Astrocyte of the hippocampus (primary cell): Measurements from ENCODE around the gene TDRD9.

Source experiments
- DNase-seq: peaks from one replicate; pipeline ENCODE4 v3.0.0; 2011; ENCODE audit warnings: low read depth, low spot score

TDRD9 gene

GRCh38 chr14:103925316-103925715, 2.9 kb upstream of the TDRD9 start:
- DNase-seq: no peak

GRCh38 chr14:103927566-103927965, 690 bp upstream of the TDRD9 start:
- no peak for DNase-seq

- no peak for DNase-seq
Observed at GRCh38 chr14:103930051-103930604, 1.9 kb downstream of the TDRD9 start.

GRCh38 chr14:103931422-103931821, 3.2 kb downstream of the TDRD9 start:
- DNase-seq: no peak

GRCh38 chr14:103932791-103933490, 4.7 kb downstream of the TDRD9 start:
- no peak for DNase-seq

GRCh38 chr14:103935102-103935501, 6.8 kb downstream of the TDRD9 start:
- no peak for DNase-seq

GRCh38 chr14:103941462-103941861, 13.2 kb downstream of the TDRD9 start:
- DNase-seq: no peak

DNA sequence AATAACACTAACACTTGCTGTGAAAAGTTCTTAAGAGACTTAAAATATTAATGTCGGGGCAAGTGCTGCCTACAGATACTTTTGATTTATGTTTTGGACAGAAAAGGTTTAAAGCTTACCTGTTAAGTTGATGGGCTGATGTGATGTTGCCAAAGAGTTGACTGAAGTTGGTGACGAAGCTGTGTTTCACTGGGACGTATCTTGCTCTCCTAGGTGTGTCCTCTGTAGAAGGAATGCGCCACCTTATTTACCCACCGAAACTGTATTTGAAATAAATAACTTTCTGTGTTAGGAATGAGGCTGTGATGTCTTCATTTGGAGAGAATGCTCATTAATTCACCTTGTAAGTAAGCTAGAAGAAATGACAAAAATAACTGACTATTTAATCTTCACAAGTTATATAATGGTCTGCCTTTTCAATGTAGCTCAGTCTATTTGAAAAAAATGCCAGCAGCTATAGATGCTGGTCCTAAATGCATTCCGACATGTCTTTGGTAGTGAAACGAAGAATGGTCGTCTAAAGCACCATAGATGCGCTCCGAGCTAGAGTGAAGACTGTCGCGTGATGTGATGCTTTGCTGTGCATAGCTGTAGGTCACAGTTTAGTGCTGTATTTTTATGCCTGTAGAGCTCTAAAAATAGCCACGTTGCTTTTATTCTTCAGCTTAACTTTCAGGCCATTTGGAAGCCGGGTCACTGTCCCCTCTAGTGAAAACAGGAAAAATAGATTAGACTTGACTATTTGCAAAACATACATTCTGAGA, 13.9 kb downstream of the TDRD9 start, which contains the start of gene RD3L:
Gene RD3L, minus strand, starts transcription at position 557 of the 764 bp plus-strand sequence. CDS start 834 bp downstream, outside the sequence.
- no peak for DNase-seq

DNA sequence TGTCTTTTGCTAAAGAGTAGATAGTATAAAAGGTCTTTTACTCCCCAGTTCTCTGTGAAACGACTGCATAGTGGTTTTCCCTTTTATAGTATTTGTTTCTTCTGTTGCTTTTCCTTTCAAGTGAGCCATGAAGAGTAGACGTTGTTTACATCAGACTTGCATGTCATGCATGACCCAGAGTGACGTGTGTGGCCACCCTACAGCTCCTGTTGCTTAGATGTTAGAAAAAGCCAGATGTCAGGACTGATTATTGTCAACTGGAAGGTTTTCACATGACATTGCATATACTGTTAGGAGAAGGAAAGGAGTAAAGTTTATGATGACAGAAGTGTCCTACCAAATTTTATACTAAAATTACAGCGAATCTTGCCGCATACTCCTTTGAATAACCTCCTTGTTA, 15.4 kb downstream of the TDRD9 start:
- DNase-seq: no peak

DNA sequence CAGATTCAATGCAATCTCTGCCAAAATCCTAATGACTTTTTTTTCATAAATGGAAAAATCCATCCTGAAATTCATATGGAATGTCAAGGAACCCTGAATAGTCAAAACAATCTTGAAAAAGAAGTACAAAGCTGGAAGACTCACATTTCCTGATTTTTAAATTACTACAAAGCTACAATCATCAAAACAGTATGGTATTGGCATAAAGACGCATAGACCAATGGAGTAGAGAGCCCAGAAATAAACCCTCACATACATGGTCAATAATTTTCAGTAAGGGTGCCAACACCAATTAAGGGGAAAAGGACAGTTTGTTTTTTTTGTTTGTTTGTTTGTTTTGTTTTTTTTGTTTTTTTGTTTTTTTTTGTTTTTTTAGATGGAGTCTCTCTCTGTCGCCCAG, 18.7 kb downstream of the TDRD9 start:
- DNase-seq: no peak

DNA sequence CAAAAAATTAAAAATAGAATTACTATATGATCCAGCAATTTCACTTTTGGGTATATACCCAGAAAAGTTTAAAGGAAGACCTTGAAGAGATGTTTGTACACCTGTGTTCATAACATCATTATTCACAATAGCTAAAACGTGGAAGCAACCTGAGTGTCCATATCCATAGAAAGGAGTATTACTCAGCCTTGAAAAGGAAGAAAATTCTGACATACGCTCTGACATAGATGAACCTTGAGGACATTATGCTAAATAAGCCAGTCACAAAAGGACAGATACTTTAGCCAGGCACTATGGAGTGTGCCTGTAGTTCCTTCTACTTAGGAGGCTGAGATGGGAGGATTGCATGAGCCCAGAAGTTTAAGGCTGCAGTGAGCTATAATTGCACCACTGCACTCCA, 20.2 kb downstream of the TDRD9 start:
- DNase-seq: no peak

GRCh38 chr14:103949131-103949790, 21.0 kb downstream of the TDRD9 start:
- no peak for DNase-seq

- no peak for DNase-seq
Observed at GRCh38 chr14:103960457-103961055, 32.3 kb downstream of the TDRD9 start.

DNA sequence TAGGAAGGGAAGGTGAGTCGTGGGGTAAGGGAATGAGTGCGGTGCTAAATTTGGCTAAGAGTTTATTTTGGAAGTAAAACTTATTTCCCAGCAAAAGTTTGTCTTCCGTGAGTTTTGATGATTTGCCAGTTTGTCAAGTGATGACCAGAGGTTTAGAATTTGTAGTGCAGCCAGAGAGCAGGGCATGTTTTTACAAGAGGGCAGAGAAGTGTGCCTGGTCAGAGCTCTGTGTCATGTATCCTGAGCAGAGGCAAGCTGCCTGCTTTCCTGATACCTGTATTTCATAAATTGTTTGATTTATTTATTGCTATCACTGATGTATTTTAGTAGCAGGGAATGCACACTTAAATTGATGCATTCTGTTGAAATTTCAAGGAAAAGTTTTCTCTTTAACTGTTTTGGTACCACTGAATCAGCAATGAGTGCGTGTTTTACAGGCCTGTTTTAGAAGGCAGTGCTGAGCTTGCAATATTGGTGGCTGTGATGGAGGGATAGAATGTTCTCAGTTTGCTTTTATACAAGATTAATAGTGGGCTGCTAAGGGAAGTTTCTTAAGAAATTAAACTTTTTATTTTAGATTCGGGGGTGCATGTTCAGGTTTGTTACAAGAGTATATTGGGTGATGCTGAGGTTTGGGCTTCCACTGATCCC, 33.8 kb downstream of the TDRD9 start:
- no peak for DNase-seq

GRCh38 chr14:103966631-103967030, 38.4 kb downstream of the TDRD9 start:
- DNase-seq: no peak

DNA sequence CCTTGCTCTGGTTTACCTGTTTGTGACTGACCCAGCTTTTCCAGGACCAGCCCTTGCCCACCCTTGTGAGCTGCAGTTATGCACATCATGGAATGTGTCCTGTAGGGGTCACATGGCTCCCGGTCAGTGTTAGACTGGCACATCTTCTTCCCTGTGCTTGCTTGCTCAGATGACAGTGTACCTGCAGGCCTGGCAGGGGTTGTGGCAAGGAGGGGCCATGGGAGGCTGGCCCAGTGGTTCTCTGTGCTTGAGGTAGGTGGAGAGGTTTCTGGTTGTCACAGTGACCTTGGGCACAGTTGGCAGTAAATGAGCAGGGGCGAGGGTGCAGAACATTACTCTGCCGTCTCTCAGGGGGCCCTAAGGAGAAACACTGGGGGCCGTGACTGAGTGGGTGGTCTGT, 41.7 kb downstream of the TDRD9 start:
- DNase-seq: no peak

DNA sequence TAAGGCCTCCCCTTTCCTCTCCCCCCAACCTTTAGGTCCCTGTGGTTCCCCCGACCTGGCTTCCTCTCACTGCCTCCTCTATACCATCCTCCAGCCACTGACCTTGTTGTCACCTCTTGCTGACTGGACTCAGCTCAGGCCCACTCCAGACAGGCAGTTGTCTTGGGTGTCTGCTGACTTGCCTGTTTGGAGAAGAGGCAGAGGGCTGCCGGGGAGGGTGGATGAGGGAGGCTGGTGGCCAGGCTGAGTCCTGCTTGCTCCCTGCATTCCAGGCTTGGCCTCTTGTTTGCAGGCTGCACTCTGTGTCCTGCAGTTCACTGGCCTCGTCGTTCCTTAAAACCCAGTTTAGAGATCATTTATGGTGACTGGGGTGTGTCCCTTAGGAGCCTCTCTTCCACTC, 45.1 kb downstream of the TDRD9 start:
- DNase-seq: no peak

DNA sequence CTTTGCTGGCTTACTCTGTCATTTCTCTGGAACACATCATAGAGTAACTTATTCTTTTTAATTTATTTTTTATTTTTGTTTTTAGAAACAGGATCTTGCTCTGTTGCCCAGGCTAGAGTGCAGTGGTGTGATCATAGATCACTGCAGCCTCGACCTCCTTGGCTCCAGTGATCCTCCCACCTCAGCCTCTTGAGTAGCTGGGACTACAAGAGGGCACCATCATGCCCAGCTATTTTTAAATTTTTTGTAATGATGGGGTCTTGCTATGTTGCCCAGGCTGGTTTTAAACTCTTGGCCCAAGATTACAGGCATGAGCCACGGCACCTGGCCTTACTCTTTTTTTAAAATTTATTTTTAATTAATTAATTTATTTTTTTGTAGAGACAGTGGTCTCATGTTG, 46.3 kb downstream of the TDRD9 start:
- DNase-seq: no peak

- DNase-seq: peak; percentile 38
Observed at GRCh38 chr14:103980623-103981238, 52.5 kb downstream of the TDRD9 start.

DNA sequence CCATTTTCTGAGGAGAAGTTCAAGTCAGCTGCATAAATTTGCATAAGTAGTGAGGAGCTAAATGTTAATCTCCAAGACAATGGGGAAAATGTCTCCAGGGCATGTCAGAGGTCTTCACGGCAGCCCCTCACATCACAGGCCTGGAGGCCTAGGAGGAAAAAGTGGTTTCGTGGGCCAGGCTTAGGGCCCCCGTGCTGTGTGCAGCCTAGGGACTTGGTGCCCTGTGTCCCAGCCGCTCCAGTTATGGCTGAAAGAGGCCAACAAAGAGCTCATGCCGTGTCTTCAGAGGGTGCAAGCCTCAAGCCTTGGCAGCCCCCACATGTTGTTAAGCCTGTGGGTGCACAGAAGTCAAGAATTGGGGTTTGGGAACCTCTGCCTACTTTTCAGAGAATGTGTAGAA, 55.9 kb downstream of the TDRD9 start:
- no peak for DNase-seq

GRCh38 chr14:103989034-103989433, 60.8 kb downstream of the TDRD9 start:
- no peak for DNase-seq
